Gastroesophageal sphincter (tissue), 3 donors: Measurements from ENCODE around the gene MNAT1.
"Not testable (repeated sequence)": the region's sequence is repeated elsewhere in the genome, so short reads cannot be mapped to it uniquely, and the experiment has no call there.

Source experiments
- POLR2A ChIP-seq, 2 donors: fragments of 450-650 bp; IDR thresholded peaks; one replicate each; pipeline ENCODE4 v1.6.1; 2017; ENCODE audit warnings: antibody characterized with exemption in 2 of 2, mild to moderate bottlenecking in 2 of 2, moderate library complexity in 1 of 2
- POLR2AphosphoS5 ChIP-seq: sonication (generic); formaldehyde crosslinking; IDR thresholded peaks from one replicate; pipeline ENCODE4 v1.6.1; 2017; ENCODE audit warnings: antibody characterized with exemption
- TF ChIP-seq, protein P1 (sequence below), 4 experiments: fragments of 200-600 bp in 2 of 4; fragments of 450-650 bp in 2 of 4; sonication (generic) in 1 of 4; IDR thresholded peaks; one replicate each; pipeline ENCODE4 v1.5.1; 2017 to 2019; ENCODE audit warnings: antibody characterized with exemption in 4 of 4, mild to moderate bottlenecking in 2 of 4, moderate library complexity in 2 of 4

- TF ChIP-seq, protein P1, sequence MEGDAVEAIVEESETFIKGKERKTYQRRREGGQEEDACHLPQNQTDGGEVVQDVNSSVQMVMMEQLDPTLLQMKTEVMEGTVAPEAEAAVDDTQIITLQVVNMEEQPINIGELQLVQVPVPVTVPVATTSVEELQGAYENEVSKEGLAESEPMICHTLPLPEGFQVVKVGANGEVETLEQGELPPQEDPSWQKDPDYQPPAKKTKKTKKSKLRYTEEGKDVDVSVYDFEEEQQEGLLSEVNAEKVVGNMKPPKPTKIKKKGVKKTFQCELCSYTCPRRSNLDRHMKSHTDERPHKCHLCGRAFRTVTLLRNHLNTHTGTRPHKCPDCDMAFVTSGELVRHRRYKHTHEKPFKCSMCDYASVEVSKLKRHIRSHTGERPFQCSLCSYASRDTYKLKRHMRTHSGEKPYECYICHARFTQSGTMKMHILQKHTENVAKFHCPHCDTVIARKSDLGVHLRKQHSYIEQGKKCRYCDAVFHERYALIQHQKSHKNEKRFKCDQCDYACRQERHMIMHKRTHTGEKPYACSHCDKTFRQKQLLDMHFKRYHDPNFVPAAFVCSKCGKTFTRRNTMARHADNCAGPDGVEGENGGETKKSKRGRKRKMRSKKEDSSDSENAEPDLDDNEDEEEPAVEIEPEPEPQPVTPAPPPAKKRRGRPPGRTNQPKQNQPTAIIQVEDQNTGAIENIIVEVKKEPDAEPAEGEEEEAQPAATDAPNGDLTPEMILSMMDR (IDR thresholded peaks at IDR 0.05), result not testable (repeated sequence)
- TF ChIP-seq POLR2A (IDR thresholded peaks at IDR 0.05); POLR2AphosphoS5: not testable (repeated sequence)
These were observed 46.0 kb downstream of the MNAT1 start for GRCh38 chr14:60780558-60780957.
